MV-4-11 (cell line): ENCODE data around the gene SPHK1.

Experiments used
- DNase-seq: peaks from one replicate; lab custom pipeline; 2025; lab: John Stamatoyannopoulos, UW

The SPHK1 gene

DNA sequence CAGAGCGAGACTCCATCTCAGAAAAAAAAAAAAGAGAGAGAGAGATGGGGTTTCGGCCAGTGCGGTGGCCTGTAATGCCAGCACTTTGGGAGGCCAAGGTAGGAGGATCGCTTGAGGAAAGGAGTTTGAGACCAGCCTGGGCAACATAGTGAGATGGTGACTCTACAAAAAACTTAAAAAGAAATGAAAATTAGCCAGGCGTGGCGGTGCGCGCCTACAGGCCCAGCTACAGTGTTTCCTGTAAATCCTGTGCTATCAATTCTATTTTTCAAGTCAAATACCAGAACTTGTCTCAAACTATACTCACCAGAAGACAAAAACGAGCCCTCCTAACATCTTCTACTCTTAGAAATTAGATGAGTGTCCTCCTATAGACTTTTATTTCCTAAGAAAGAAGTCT lies 49.3 kb downstream of the SPHK1 start:
- no peak for DNase-seq

DNA sequence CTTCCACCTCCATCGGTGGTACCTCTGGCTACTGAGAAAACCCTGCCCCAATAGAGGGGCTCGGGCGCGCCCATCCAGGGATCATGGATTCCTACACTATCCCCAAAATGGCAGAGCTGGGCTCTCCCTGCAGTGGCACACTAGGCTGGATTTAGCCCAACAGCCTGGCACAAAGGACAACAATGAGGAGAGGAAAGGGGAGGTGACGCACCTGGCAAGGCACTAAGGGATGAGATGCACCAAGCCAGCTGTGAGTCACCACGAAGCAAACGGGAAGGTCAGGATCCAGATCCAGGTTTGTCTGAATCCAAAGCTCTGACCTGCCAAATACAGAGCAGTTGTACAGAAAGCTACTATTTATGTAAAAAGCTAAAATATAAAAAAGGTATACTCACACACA lies 50.5 kb downstream of the SPHK1 start:
- no peak for DNase-seq

GRCh38 chr17:76435751-76436150 lies 51.3 kb downstream of the SPHK1 start:
- DNase-seq: no peak
